ENCODE data around the gene OTX1.

OTX1 gene

DNA sequence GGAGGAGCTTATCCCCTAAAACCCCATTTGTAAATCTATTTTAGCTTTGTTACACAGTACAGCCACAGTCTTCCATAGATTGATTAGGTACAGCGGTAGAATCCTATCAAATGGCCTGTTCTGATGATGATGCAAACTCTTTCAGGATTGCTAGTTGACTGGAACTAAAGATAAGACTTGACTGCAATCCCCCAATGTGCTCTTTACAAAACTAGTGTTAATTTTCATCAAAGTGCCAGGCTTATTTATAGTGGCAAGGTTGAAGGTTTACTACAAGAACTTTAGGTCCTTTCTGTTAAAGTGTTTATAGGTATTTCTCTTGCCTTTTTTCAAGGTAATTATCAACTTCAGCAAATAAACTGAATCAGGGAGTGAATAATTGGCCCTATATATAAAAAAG lies 9.0 kb upstream of the OTX1 start:
- H3K36me3 ChIP-seq (ENCODE audit: control insufficient read depth, insufficient read depth, low read length) = no peaks in the 10 kb centered on the region
- no peaks in the 10 kb centered on the region for H3K27me3 ChIP-seq (ENCODE audit: control insufficient read depth, insufficient read depth, low read length)
- H3K4me2 ChIP-seq (ENCODE audit: low read length) = no peak overlapping the region
- no peak overlapping the region for H3K27ac ChIP-seq
- no peak for TF ChIP-seq CTCF (IDR thresholded peaks at IDR 0.05)
- H2AFZ ChIP-seq = no peak overlapping the region
- no peak overlapping the region for H3K4me3 ChIP-seq (ENCODE audit: low read depth, low read length)
- H3K79me2 ChIP-seq = no peaks in the 10 kb centered on the region
- H3K9ac ChIP-seq = no peak overlapping the region
- H3K4me1 ChIP-seq = no peaks in the 10 kb centered on the region
- H3K9me3 ChIP-seq (ENCODE audit: control insufficient read depth, low read length) = no peaks in the 10 kb centered on the region

- H3K27me3 ChIP-seq (ENCODE audit: control insufficient read depth, insufficient read depth, low read length) = peaks cover 12% of the 10 kb centered on the region
- H2AFZ ChIP-seq = no peak overlapping the region
- H3K4me3 ChIP-seq (ENCODE audit: low read depth, low read length) = no peak overlapping the region
- no peaks in the 10 kb centered on the region for H3K9me3 ChIP-seq (ENCODE audit: control insufficient read depth, low read length)
- no peak overlapping the region for H3K27ac ChIP-seq
- H3K4me1 ChIP-seq = peaks cover 3% of the 10 kb centered on the region
- no peaks in the 10 kb centered on the region for H3K36me3 ChIP-seq (ENCODE audit: control insufficient read depth, insufficient read depth, low read length)
- no peak overlapping the region for H3K9ac ChIP-seq
- TF ChIP-seq CTCF (IDR thresholded peaks at IDR 0.05) = no peak
- no peaks in the 10 kb centered on the region for H3K79me2 ChIP-seq
- H3K4me2 ChIP-seq (ENCODE audit: low read length) = no peak overlapping the region
Measured at GRCh38 chr2:63044362-63045327, 6.0 kb upstream of the OTX1 start.

DNA sequence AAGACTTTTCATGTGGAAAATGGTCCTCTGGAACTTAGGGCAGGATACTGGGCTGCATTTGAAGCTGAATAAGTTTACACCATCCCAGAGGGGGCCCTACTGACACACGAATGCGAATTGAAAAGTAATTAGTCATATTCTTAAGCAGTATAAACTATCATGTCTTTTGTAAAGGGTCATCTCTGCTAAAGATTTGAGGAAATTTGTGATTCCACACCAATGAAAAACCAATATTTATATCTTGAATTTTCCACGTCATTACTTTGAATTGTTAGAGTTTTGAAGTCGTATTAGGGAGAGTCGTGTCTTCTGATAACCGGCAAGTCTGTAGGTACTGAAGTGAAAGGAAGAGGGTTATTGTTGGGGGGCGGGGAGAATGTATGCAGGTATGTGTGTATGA lies 4.1 kb upstream of the OTX1 start:
- Histone ChIP-seq H3K36me3 (ENCODE audit: control insufficient read depth, insufficient read depth, low read length) (no peaks in the 10 kb centered on the region), H3K9ac (no peak overlapping the region), H3K4me3 (ENCODE audit: low read depth, low read length) (no peak overlapping the region), H3K4me2 (ENCODE audit: low read length) (no peak overlapping the region), H3K4me1 (peaks cover 3% of the 10 kb centered on the region), H3K9me3 (ENCODE audit: control insufficient read depth, low read length) (no peaks in the 10 kb centered on the region), H3K27ac (no peak overlapping the region), H2AFZ (no peak overlapping the region), H3K27me3 (ENCODE audit: control insufficient read depth, insufficient read depth, low read length) (peaks cover 13% of the 10 kb centered on the region), H3K79me2 (no peaks in the 10 kb centered on the region)
- no peak for TF ChIP-seq CTCF (IDR thresholded peaks at IDR 0.05)

DNA sequence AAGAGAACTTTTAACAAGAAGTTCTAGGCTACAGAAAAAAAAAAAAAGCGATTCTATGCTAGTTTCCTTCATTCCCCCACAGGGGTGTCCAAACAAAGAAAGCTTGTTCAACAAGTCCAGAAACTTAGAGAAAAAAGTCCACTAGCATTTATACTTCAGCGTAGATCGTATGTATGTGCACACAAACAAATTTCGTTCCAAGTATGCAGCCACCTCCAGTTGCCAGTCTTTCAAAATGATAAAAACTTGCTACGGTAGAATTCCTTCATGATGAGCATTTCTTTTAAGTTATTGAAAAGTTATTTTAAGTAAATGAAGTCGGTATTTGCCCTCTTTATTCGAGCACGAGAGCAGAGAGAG lies 3.7 kb upstream of the OTX1 start:
- Histone ChIP-seq H3K36me3 (ENCODE audit: control insufficient read depth, insufficient read depth, low read length) (no peaks in the 10 kb centered on the region), H3K27ac (no peak overlapping the region), H3K4me1 (peaks cover 3% of the 10 kb centered on the region), H3K27me3 (ENCODE audit: control insufficient read depth, insufficient read depth, low read length) (peaks cover 17% of the 10 kb centered on the region), H3K79me2 (no peaks in the 10 kb centered on the region), H3K9me3 (ENCODE audit: control insufficient read depth, low read length) (no peaks in the 10 kb centered on the region), H3K9ac (no peak overlapping the region), H3K4me2 (ENCODE audit: low read length) (no peak overlapping the region), H3K4me3 (ENCODE audit: low read depth, low read length) (no peak overlapping the region), H2AFZ (no peak overlapping the region)
- TF ChIP-seq CTCF (IDR thresholded peaks at IDR 0.05) = no peak

Measured in parathyroid adenoma (tissue), 2 donors.